Gastroesophageal sphincter (tissue), 4 donors: ENCODE measurements around the gene AGBL1. TPM values are rescaled to one million over a fixed set of nuclear protein-coding genes. Genes with fewer than 3 reads are reported as not detected.

ENCODE experiments used
- ATAC-seq: fragments of 150-250 bp; one replicate; pipeline ENCODE4 v1.9.1; 2016; ENCODE audit warnings: mild to moderate bottlenecking, moderate library complexity
- H3K27ac ChIP-seq, 4 donors: fragments of 200-600 bp; sonication (generic) in 3 of 4; 1 replicate in 3 of 4; 2 replicates in 1 of 4; pipeline ENCODE4 v1.5.1; 2016 to 2019
- H3K27me3 ChIP-seq: fragments of 200-600 bp; sonication (generic); one replicate; pipeline ENCODE4 v1.5.1; 2019
- H3K36me3 ChIP-seq, 2 donors: fragments of 200-600 bp; sonication (generic); one replicate each; pipeline ENCODE4 v1.5.1; 2019; ENCODE audit warnings: control low read depth in 1 of 2
- H3K4me1 ChIP-seq, 3 donors: fragments of 200-600 bp; sonication (generic); 1 replicate in 2 of 3; 2 replicates in 1 of 3; pipeline ENCODE4 v1.5.1; 2016 to 2019; ENCODE audit warnings: control low read depth in 2 of 3
- H3K4me3 ChIP-seq, 2 donors: fragments of 200-600 bp; sonication (generic); one replicate each; pipeline ENCODE4 v1.5.1; 2019; ENCODE audit warnings: mild to moderate bottlenecking in 1 of 2, moderate library complexity in 1 of 2
- H3K9me3 ChIP-seq, 3 donors: fragments of 200-600 bp; sonication (generic); one replicate each; pipeline ENCODE4 v1.5.1; 2017 to 2019; ENCODE audit warnings: control low read depth in 2 of 3
- CTCF ChIP-seq, 4 experiments: fragments of 200-600 bp in 2 of 4; fragments of 450-650 bp in 2 of 4; sonication (generic) in 1 of 4; IDR thresholded peaks; one replicate each; pipeline ENCODE4 v1.5.1; 2017 to 2019; ENCODE audit warnings: antibody characterized with exemption in 4 of 4, mild to moderate bottlenecking in 2 of 4, moderate library complexity in 2 of 4
- EP300 ChIP-seq: sonication (generic); formaldehyde crosslinking; IDR thresholded peaks from one replicate; pipeline ENCODE4 v1.6.1; 2017; ENCODE audit warnings: antibody characterized with exemption, mild to moderate bottlenecking
- POLR2A ChIP-seq, 2 donors: fragments of 450-650 bp; IDR thresholded peaks; one replicate each; pipeline ENCODE4 v1.6.1; 2017; ENCODE audit warnings: antibody characterized with exemption in 2 of 2, mild to moderate bottlenecking in 2 of 2, moderate library complexity in 1 of 2
- POLR2AphosphoS5 ChIP-seq: sonication (generic); formaldehyde crosslinking; IDR thresholded peaks from one replicate; pipeline ENCODE4 v1.6.1; 2017; ENCODE audit warnings: antibody characterized with exemption
- WGBS, 2 donors: methylation state at CpG; one replicate each; pipeline ENCODE4 v1.1.5; 2018; ENCODE audit warnings: low coverage in 1 of 2; 5-methylcytosine and 5-hydroxymethylcytosine counted together
- total RNA-seq, 4 donors: library from RNA; depleted of rRNA; stranded (reverse); fragments of >200 nt; gene quantifications; one replicate each; pipeline ENCODE4 v1.1.0, GENCODE V29; 2016

Gene AGBL1
- total RNA-seq, 4 donors from 2014 or later = 0.12 to 0.13 TPM; not detected in 2

DNA sequence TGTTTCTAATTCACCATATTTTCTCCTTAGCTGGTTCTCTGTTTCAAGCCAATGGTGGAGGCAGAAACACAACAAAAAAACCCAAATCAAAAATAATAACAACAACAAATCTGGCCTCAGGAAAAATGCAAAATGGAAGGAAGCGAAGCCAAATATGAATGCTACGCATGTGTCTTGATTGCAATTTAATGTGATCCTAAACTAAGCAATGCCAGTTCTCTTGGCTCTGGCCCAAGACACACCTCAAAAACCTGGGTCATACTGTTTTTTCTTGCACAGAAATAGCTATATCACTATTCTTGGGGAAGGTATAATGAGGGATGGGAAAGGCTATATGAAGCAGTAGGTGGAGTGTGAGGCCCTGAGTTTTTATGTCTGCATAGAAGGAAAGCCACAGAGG, 724.7 kb downstream of the AGBL1 start:
- no peak for ATAC-seq
- no peak overlapping the region for H3K4me3 ChIP-seq
- TF ChIP-seq POLR2A (IDR thresholded peaks at IDR 0.05) (no peak), EP300 (no peak), CTCF (IDR thresholded peaks at IDR 0.05) (no peak), POLR2AphosphoS5 (no peak)
- H3K36me3 ChIP-seq = no peaks in the 10 kb centered on the region
- 100% methylated on average over 2 of the region's 2 CpGs for WGBS, 2 donors
- no peaks in the 10 kb centered on the region for H3K9me3 ChIP-seq
- H3K27ac ChIP-seq = no peak overlapping the region
- no peaks in the 10 kb centered on the region for H3K27me3 ChIP-seq
- no peaks in the 10 kb centered on the region for H3K4me1 ChIP-seq

GRCh38 chr15:86810329-86810728, 730.7 kb downstream of the AGBL1 start:
- Histone ChIP-seq H3K27ac (peak overlapping the region in 3 of 4 donors; percentile 18 to 43 (median 35)), H3K4me3 (no peak overlapping the region), H3K36me3 (no peaks in the 10 kb centered on the region), H3K27me3 (no peaks in the 10 kb centered on the region), H3K4me1 (peaks cover 0 to 13% (median 0%) of the 10 kb centered on the region in 3 donors), H3K9me3 (no peaks in the 10 kb centered on the region)
- ATAC-seq = peak; percentile 28
- TF ChIP-seq POLR2AphosphoS5 (no peak), CTCF (IDR thresholded peaks at IDR 0.05) (no peak), POLR2A (IDR thresholded peaks at IDR 0.05) (no peak)

GRCh38 chr15:86813892-86814291, 734.2 kb downstream of the AGBL1 start:
- Histone ChIP-seq H3K4me1 (peaks cover 0 to 13% (median 0%) of the 10 kb centered on the region in 3 donors), H3K36me3 (no peaks in the 10 kb centered on the region), H3K27me3 (no peaks in the 10 kb centered on the region), H3K9me3 (no peaks in the 10 kb centered on the region), H3K27ac (no peak overlapping the region), H3K4me3 (no peak overlapping the region)
- ATAC-seq = no peak
- TF ChIP-seq EP300 (no peak), POLR2A (IDR thresholded peaks at IDR 0.05) (no peak)
- WGBS, 2 donors = 100% methylated on average over 1 of the region's 7 CpGs; no CpG with 5 or more reads in 1 of the 2 donors

DNA sequence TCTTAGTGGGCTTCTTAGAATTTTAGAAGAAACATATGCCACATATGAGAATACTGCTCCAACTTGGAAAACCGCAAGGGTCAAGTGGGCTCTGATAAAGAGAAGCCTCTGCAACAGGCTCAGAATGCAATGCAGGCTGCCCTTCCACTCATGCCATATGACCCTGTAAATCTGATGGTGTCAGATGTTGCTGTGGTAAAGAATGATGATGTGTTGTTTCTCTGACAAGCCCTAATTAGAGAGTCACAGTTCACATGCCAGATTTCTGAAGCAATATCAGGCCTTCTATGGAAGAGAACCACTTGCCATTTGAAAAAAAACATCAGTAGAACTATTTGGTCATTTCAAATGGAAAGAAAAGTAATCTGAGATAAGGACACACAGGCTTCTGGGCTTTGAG, 749.6 kb downstream of the AGBL1 start:
- 63 to 70% methylated on average over 1 of the region's 1 CpG for whole genome bisulfite sequencing, 2 donors

GRCh38 chr15:86830304-86830703, 750.6 kb downstream of the AGBL1 start:
- no peak for ATAC-seq
- H3K27ac ChIP-seq = no peak overlapping the region
- no peaks in the 10 kb centered on the region for H3K9me3 ChIP-seq
- no peaks in the 10 kb centered on the region for H3K4me1 ChIP-seq
- WGBS, 2 donors = 86 to 100% methylated on average over 1 of the region's 1 CpG
- no peaks in the 10 kb centered on the region for H3K36me3 ChIP-seq
- H3K4me3 ChIP-seq = no peak overlapping the region
- TF ChIP-seq CTCF (IDR thresholded peaks at IDR 0.05) (no peak), POLR2A (IDR thresholded peaks at IDR 0.05) (no peak), EP300 (no peak), POLR2AphosphoS5 (no peak)
- H3K27me3 ChIP-seq = no peaks in the 10 kb centered on the region

More for the DNA sequence above, 749.6 kb downstream of the AGBL1 start:
- ATAC-seq = no peak
- Histone ChIP-seq H3K27me3 (no peaks in the 10 kb centered on the region), H3K9me3 (peaks cover 0 to 6% (median 0%) of the 10 kb centered on the region in 3 donors), H3K4me3 (no peak overlapping the region), H3K27ac (no peak overlapping the region), H3K4me1 (no peaks in the 10 kb centered on the region), H3K36me3 (no peaks in the 10 kb centered on the region)
- TF ChIP-seq EP300 (no peak), CTCF (IDR thresholded peaks at IDR 0.05) (no peak), POLR2A (IDR thresholded peaks at IDR 0.05) (no peak), POLR2AphosphoS5 (no peak)
